Endodermal cell (in vitro differentiated cells): ENCODE measurements around the gene SCN9A. TPM values are rescaled to one million over a fixed set of nuclear protein-coding genes. Genes with fewer than 3 reads are reported as not detected.

Experiments
- DNase-seq: peaks from one replicate; pipeline ENCODE4 v3.0.0-alpha.2; 2017
- H3K27ac ChIP-seq: 2 replicates; pipeline ENCODE4 v1.5.1; 2013; ENCODE audit warnings: mild to moderate bottlenecking, low read depth, low read length, moderate library complexity
- H3K27me3 ChIP-seq: 2 replicates; pipeline ENCODE4 v1.6.1; 2013; ENCODE audit warnings: mild to moderate bottlenecking, low read length, moderate library complexity; ENCODE audit not compliant: insufficient read depth, control insufficient read depth, poor library complexity, severe bottlenecking
- H3K36me3 ChIP-seq: 2 replicates; pipeline ENCODE4 v1.7.0; 2013; ENCODE audit warnings: mild to moderate bottlenecking, low read length, moderate library complexity; ENCODE audit not compliant: control insufficient read depth, insufficient read depth
- H3K4me1 ChIP-seq: one replicate; pipeline ENCODE4 v1.7.0; 2013; ENCODE audit warnings: low read length; ENCODE audit not compliant: control insufficient read depth, insufficient read depth
- H3K4me3 ChIP-seq: 2 replicates; pipeline ENCODE4 v1.5.1; 2013; ENCODE audit warnings: mild to moderate bottlenecking, low read length, moderate library complexity
- H3K9ac ChIP-seq: 2 replicates; pipeline ENCODE4 v1.6.1; 2013; ENCODE audit warnings: mild to moderate bottlenecking, low read length, moderate library complexity; ENCODE audit not compliant: poor library complexity, severe bottlenecking; ENCODE audit errors: extremely low read depth
- H3K9me3 ChIP-seq: 2 replicates; pipeline ENCODE4 v1.6.1; 2013; ENCODE audit warnings: mild to moderate bottlenecking, low read length, moderate library complexity; ENCODE audit not compliant: control insufficient read depth
- H3K27ac Mint-ChIP-seq: 2 replicates; pipeline ENCODE4 v1.8.0; 2020; ENCODE audit warnings: mixed read lengths
- H3K27me3 Mint-ChIP-seq: 2 replicates; pipeline ENCODE4 v1.8.0; 2021; ENCODE audit warnings: mild to moderate bottlenecking, mixed read lengths; ENCODE audit not compliant: insufficient read depth
- H3K36me3 Mint-ChIP-seq: 2 replicates; pipeline ENCODE4 v1.8.0; 2020; ENCODE audit warnings: low read depth, mixed read lengths
- H3K4me1 Mint-ChIP-seq: 2 replicates; pipeline ENCODE4 v1.8.0; 2020; ENCODE audit warnings: mixed read lengths
- H3K4me3 Mint-ChIP-seq: 2 replicates; pipeline ENCODE4 v1.8.0; 2020; ENCODE audit warnings: mild to moderate bottlenecking, moderate library complexity, mixed read lengths
- H3K9me3 Mint-ChIP-seq: 2 replicates; pipeline ENCODE4 v1.8.0; 2020; ENCODE audit warnings: mild to moderate bottlenecking, mixed read lengths
- CTCF ChIP-seq: fragments of 200-600 bp; sonication (generic); conservative IDR thresholded peaks from 2 replicates; pipeline ENCODE4 v1.5.0; 2021; ENCODE audit warnings: antibody characterized with exemption, mild to moderate bottlenecking
- WGBS, 2 experiments: methylation state at CpG; one replicate each; pipeline versions ENCODE4 v1.1.5 to v1.1.7; 2013; ENCODE audit warnings: missing lambda C conversion rate in 2 of 2, mixed read lengths in 1 of 2; ENCODE audit not compliant: insufficient coverage in 1 of 2, insufficient read length in 1 of 2; 5-methylcytosine and 5-hydroxymethylcytosine counted together
- total RNA-seq, 2 donors: library from RNA; stranded (reverse); fragmentation: NEBNext Ultra II Directional in 1 of 2; extraction: Animal tissue kit (Norgen Biotek cat#: 25700) in 1 of 2; gene quantifications; 2 replicates in 1 of 2; 3 replicates in 1 of 2; pipeline ENCODE4 v1.2.1, GENCODE V29; 2021

SCN9A gene
- total RNA-seq, 2 donors from 2014 or later = 0.13 to 0.35 TPM

GRCh38 chr2:166171216-166171615 lies 204.5 kb downstream of the SCN9A start:
- H3K9me3 Mint-ChIP-seq = no peaks in the 10 kb centered on the region
- no peaks in the 10 kb centered on the region for H3K27me3 ChIP-seq
- H3K9ac ChIP-seq = no peak overlapping the region
- H3K36me3 Mint-ChIP-seq = no peaks in the 10 kb centered on the region
- H3K4me1 Mint-ChIP-seq = no peaks in the 10 kb centered on the region
- H3K4me1 ChIP-seq = no peaks in the 10 kb centered on the region
- H3K27ac Mint-ChIP-seq = no peak overlapping the region
- no peak overlapping the region for H3K4me3 Mint-ChIP-seq
- no peaks in the 10 kb centered on the region for H3K36me3 ChIP-seq
- H3K9me3 ChIP-seq = no peaks in the 10 kb centered on the region
- no peak for DNase-seq
- WGBS, 2 experiments = 83 to 88% methylated on average over 2 to 3 of the region's 3 CpGs
- H3K27me3 Mint-ChIP-seq = no peaks in the 10 kb centered on the region
- H3K27ac ChIP-seq = no peak overlapping the region
- TF ChIP-seq CTCF = no peak
- H3K4me3 ChIP-seq = no peak overlapping the region

DNA sequence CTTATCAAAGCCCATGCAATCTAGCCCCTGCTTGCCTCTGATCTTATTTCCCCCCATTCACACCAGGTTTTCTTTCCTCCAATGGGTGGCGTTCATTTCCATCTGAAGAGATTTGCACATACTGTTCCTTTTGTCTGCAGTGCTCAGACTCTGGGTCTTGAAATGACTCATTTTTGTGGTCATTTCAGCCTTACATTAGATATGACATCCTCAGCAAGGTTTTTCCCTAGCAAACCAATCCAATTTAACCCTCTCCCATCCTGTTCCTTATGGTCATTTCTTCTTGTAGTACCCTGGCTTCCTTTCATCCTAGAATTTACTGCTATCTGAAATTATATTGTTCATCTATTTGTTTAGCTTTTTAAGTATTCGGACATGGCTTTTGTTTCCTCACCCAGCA lies 205.4 kb downstream of the SCN9A start:
- no peaks in the 10 kb centered on the region for H3K4me1 ChIP-seq
- Mint-ChIP-seq H3K36me3 (no peaks in the 10 kb centered on the region), H3K9me3 (no peaks in the 10 kb centered on the region), H3K4me3 (no peak overlapping the region), H3K4me1 (no peaks in the 10 kb centered on the region), H3K27ac (no peak overlapping the region), H3K27me3 (no peaks in the 10 kb centered on the region)
- no peak overlapping the region for H3K4me3 ChIP-seq
- no peaks in the 10 kb centered on the region for H3K27me3 ChIP-seq
- no peaks in the 10 kb centered on the region for H3K9me3 ChIP-seq
- WGBS, 2 experiments = 91 to 100% methylated on average over 1 to 2 of the region's 2 CpGs
- no peak overlapping the region for H3K9ac ChIP-seq
- no peak for TF ChIP-seq CTCF
- H3K36me3 ChIP-seq = no peaks in the 10 kb centered on the region
- DNase-seq = no peak
- H3K27ac ChIP-seq = no peak overlapping the region

DNA sequence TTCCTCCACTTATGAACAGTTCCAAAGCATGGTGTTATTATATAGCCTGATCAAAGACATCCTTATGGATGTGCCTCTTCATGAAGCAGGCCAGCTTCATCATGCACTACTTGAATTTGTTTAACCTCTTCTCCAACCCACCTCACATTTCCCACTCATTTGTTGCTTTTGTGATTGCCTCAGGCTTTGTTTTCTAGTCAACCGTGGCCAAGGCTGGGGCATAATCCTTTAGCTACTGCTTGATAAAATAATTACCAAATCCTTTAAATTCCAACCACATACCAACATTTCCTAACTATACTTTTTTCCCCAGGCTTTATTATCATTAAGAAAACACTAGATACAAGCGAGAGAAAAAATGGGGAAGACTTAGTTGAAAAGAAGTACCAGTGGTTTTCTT lies 208.3 kb downstream of the SCN9A start:
- H3K27me3 Mint-ChIP-seq = no peaks in the 10 kb centered on the region
- no peak overlapping the region for H3K4me3 Mint-ChIP-seq
- no peak overlapping the region for H3K9ac ChIP-seq
- no peaks in the 10 kb centered on the region for H3K9me3 ChIP-seq
- H3K4me1 Mint-ChIP-seq = no peaks in the 10 kb centered on the region
- no peaks in the 10 kb centered on the region for H3K27me3 ChIP-seq
- no peak overlapping the region for H3K27ac Mint-ChIP-seq
- H3K4me1 ChIP-seq = no peaks in the 10 kb centered on the region
- WGBS, 2 experiments = 66% methylated on average over 1 of the region's 2 CpGs; no CpG with 5 or more reads in 1 of the 2 experiments
- no peak overlapping the region for H3K27ac ChIP-seq
- no peak overlapping the region for H3K4me3 ChIP-seq
- H3K9me3 Mint-ChIP-seq = no peaks in the 10 kb centered on the region
- TF ChIP-seq CTCF = no peak
- no peaks in the 10 kb centered on the region for H3K36me3 Mint-ChIP-seq
- no peak for DNase-seq
- no peaks in the 10 kb centered on the region for H3K36me3 ChIP-seq
